ENCODE data around the gene PDGFC.

PDGFC gene

GRCh38 chr4:156816360-156816755 is 155.2 kb downstream of the PDGFC start:
- Histone ChIP-seq H3K27me3 (ENCODE audit: insufficient read depth, low read length) (no peaks in the 10 kb centered on the region), H3K4me3 (ENCODE audit: low read length) (no peak overlapping the region), H3K4me1 (ENCODE audit: insufficient read depth, low read length) (no peaks in the 10 kb centered on the region), H3K9ac (ENCODE audit: low read depth, low read length) (no peak overlapping the region), H3K36me3 (ENCODE audit: insufficient read depth, low read depth, low read length) (no peaks in the 10 kb centered on the region), H3K27ac (ENCODE audit: low read length) (no peak overlapping the region), H3K9me3 (ENCODE audit: insufficient read depth, low read depth, low read length) (no peaks in the 10 kb centered on the region)

DNA sequence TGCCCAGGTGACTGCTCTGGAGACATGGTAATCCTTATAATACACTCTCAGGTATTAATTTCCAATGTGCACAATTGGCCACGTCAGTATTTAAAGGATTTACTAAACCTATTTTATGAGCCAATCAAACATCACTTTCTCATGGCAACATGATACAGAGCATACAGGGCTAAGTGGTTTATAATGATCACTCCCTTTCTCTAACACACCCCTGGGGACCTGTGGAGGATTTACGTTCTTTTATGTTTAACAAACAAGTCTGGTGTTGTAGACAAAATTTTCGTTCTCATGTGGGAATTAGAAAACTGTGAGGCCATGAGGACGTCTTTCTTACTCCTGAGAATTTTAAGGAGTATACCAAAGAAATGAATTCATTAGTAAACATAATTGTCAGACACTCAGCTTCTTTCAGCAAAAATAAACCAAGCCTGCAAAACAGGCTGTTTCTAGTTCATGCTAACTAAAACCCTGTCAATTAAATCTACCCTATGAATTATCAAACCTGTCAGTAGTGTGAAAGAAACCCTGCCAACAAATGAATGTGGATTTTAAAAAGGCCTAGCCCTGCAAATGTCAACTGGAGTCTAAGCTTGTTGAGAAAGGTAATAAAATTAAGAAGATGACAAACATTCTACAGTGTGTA is 155.8 kb downstream of the PDGFC start:
- H3K9me3 ChIP-seq (ENCODE audit: insufficient read depth, low read depth, low read length): no peaks in the 10 kb centered on the region
- no peak overlapping the region for H3K27ac ChIP-seq (ENCODE audit: low read length)
- H3K9ac ChIP-seq (ENCODE audit: low read depth, low read length): no peak overlapping the region
- H3K4me1 ChIP-seq (ENCODE audit: insufficient read depth, low read length): no peaks in the 10 kb centered on the region
- no peaks in the 10 kb centered on the region for H3K36me3 ChIP-seq (ENCODE audit: insufficient read depth, low read depth, low read length)
- H3K27me3 ChIP-seq (ENCODE audit: insufficient read depth, low read length): no peaks in the 10 kb centered on the region
- no peak overlapping the region for H3K4me3 ChIP-seq (ENCODE audit: low read length)

DNA sequence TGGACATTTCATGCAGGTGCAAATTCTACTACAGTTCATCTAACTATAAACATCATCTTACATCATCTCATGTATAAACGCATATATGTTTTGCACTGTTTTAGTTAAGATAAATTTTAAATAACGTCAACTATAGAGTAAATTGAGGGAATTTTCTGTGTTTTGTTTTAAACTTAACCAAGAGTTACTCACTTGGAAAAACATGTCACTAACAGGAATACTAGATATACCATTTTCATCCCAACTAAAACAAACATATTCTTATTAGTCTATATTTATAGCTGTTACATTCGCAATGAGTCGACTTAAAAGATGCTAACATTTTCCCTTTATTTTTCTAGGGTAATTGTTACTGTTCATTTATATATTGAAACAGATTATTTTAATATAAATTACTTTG is 159.6 kb downstream of the PDGFC start:
- H3K9ac ChIP-seq (ENCODE audit: low read depth, low read length): no peak overlapping the region
- no peaks in the 10 kb centered on the region for H3K36me3 ChIP-seq (ENCODE audit: insufficient read depth, low read depth, low read length)
- no peak overlapping the region for H3K27ac ChIP-seq (ENCODE audit: low read length)
- no peaks in the 10 kb centered on the region for H3K27me3 ChIP-seq (ENCODE audit: insufficient read depth, low read length)
- H3K4me3 ChIP-seq (ENCODE audit: low read length): no peak overlapping the region
- no peaks in the 10 kb centered on the region for H3K9me3 ChIP-seq (ENCODE audit: insufficient read depth, low read depth, low read length)
- H3K4me1 ChIP-seq (ENCODE audit: insufficient read depth, low read length): no peaks in the 10 kb centered on the region

DNA sequence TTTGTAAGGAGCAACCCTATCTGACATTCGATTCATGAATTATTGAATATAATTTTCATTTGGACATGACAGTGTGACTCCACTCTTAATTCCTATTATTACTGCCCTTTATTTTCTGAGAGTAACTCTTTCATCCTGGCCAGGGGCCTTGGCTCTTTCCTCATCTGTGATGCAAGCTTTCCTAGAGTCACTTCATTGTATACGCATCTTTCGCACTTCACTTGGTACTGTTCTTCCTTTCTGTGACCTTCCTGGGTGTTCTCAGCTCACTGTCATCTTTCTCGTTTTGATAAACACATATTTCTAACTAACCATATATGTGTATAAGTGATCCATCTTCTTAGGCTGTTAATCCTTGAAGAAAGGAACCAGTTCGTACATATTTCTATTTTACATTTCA is 160.3 kb downstream of the PDGFC start:
- H3K27ac ChIP-seq (ENCODE audit: low read length): no peak overlapping the region
- H3K9me3 ChIP-seq (ENCODE audit: insufficient read depth, low read depth, low read length): no peaks in the 10 kb centered on the region
- H3K36me3 ChIP-seq (ENCODE audit: insufficient read depth, low read depth, low read length): no peaks in the 10 kb centered on the region
- H3K27me3 ChIP-seq (ENCODE audit: insufficient read depth, low read length): no peaks in the 10 kb centered on the region
- no peaks in the 10 kb centered on the region for H3K4me1 ChIP-seq (ENCODE audit: insufficient read depth, low read length)
- no peak overlapping the region for H3K9ac ChIP-seq (ENCODE audit: low read depth, low read length)
- no peak overlapping the region for H3K4me3 ChIP-seq (ENCODE audit: low read length)

DNA sequence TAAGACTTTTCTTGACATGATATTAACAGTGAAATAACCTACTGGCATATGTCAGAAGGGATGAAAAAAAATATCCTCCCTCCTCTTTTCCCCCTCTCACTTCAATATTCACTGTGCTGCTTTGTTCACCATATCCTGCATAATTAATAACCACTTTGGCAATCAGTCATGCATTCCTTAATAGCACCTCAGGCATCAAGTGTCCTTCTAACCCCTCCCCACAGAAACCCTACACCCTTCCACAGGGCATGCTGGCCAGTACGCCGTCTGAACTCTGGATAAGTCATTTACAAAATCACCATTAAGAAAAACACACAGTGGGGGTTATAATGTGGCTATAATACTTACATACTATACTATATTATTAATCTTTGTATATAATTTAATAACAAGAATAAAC is 165.9 kb downstream of the PDGFC start:
- H3K9me3 ChIP-seq (ENCODE audit: insufficient read depth, low read depth, low read length): no peaks in the 10 kb centered on the region
- no peak overlapping the region for H3K27ac ChIP-seq (ENCODE audit: low read length)
- H3K36me3 ChIP-seq (ENCODE audit: insufficient read depth, low read depth, low read length): no peaks in the 10 kb centered on the region
- H3K4me3 ChIP-seq (ENCODE audit: low read length): no peak overlapping the region
- H3K27me3 ChIP-seq (ENCODE audit: insufficient read depth, low read length): no peaks in the 10 kb centered on the region
- no peak overlapping the region for H3K9ac ChIP-seq (ENCODE audit: low read depth, low read length)
- H3K4me1 ChIP-seq (ENCODE audit: insufficient read depth, low read length): no peaks in the 10 kb centered on the region

- Histone ChIP-seq H3K9me3 (ENCODE audit: insufficient read depth, low read depth, low read length) (no peaks in the 10 kb centered on the region), H3K4me3 (ENCODE audit: low read length) (no peak overlapping the region), H3K27ac (ENCODE audit: low read length) (no peak overlapping the region), H3K27me3 (ENCODE audit: insufficient read depth, low read length) (no peaks in the 10 kb centered on the region), H3K9ac (ENCODE audit: low read depth, low read length) (no peak overlapping the region), H3K36me3 (ENCODE audit: insufficient read depth, low read depth, low read length) (no peaks in the 10 kb centered on the region), H3K4me1 (ENCODE audit: insufficient read depth, low read length) (no peaks in the 10 kb centered on the region)
These were observed 168.5 kb downstream of the PDGFC start for GRCh38 chr4:156803056-156803455.

- Histone ChIP-seq H3K9ac (ENCODE audit: low read depth, low read length) (no peak overlapping the region), H3K4me1 (ENCODE audit: insufficient read depth, low read length) (no peaks in the 10 kb centered on the region), H3K9me3 (ENCODE audit: insufficient read depth, low read depth, low read length) (no peaks in the 10 kb centered on the region), H3K36me3 (ENCODE audit: insufficient read depth, low read depth, low read length) (no peaks in the 10 kb centered on the region), H3K27me3 (ENCODE audit: insufficient read depth, low read length) (no peaks in the 10 kb centered on the region), H3K4me3 (ENCODE audit: low read length) (no peak overlapping the region), H3K27ac (ENCODE audit: low read length) (no peak overlapping the region)
These were observed 171.1 kb downstream of the PDGFC start for GRCh38 chr4:156800463-156800862.

GRCh38 chr4:156799121-156799589 is 172.4 kb downstream of the PDGFC start:
- Histone ChIP-seq H3K9me3 (ENCODE audit: insufficient read depth, low read depth, low read length) (no peaks in the 10 kb centered on the region), H3K4me3 (ENCODE audit: low read length) (no peak overlapping the region), H3K4me1 (ENCODE audit: insufficient read depth, low read length) (no peaks in the 10 kb centered on the region), H3K27ac (ENCODE audit: low read length) (no peak overlapping the region), H3K27me3 (ENCODE audit: insufficient read depth, low read length) (no peaks in the 10 kb centered on the region), H3K9ac (ENCODE audit: low read depth, low read length) (no peak overlapping the region), H3K36me3 (ENCODE audit: insufficient read depth, low read depth, low read length) (no peaks in the 10 kb centered on the region)

DNA sequence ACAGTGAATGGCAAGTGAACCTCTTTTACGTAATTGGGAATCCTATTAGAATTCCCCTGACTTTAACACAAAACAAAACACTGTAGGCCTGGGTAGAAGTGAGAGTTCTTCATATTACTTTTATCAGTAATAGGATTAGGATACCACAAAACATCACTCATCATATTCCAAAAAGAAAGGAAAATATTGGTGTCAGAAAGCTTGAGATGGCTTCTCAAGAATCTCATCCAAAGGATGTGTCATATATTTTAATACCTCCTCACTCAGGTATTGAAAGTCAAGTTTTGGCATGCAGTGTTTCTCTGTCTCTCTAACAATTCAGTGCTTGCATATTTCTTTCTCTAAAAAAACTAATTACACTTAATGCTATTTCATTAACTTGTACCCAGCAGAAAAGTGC is 173.2 kb downstream of the PDGFC start:
- H3K4me1 ChIP-seq (ENCODE audit: insufficient read depth, low read length): no peaks in the 10 kb centered on the region
- H3K9me3 ChIP-seq (ENCODE audit: insufficient read depth, low read depth, low read length): no peaks in the 10 kb centered on the region
- no peaks in the 10 kb centered on the region for H3K27me3 ChIP-seq (ENCODE audit: insufficient read depth, low read length)
- no peak overlapping the region for H3K27ac ChIP-seq (ENCODE audit: low read length)
- H3K4me3 ChIP-seq (ENCODE audit: low read length): no peak overlapping the region
- H3K9ac ChIP-seq (ENCODE audit: low read depth, low read length): no peak overlapping the region
- H3K36me3 ChIP-seq (ENCODE audit: insufficient read depth, low read depth, low read length): no peaks in the 10 kb centered on the region

- no peak overlapping the region for H3K9ac ChIP-seq (ENCODE audit: low read depth, low read length)
- no peak overlapping the region for H3K4me3 ChIP-seq (ENCODE audit: low read length)
- H3K9me3 ChIP-seq (ENCODE audit: insufficient read depth, low read depth, low read length): no peaks in the 10 kb centered on the region
- peaks cover 3% of the 10 kb centered on the region; the same call in 1 of the 2 replicates for H3K4me1 ChIP-seq (ENCODE audit: insufficient read depth, low read length)
- H3K36me3 ChIP-seq (ENCODE audit: insufficient read depth, low read depth, low read length): no peaks in the 10 kb centered on the region
- no peaks in the 10 kb centered on the region for H3K27me3 ChIP-seq (ENCODE audit: insufficient read depth, low read length)
- H3K27ac ChIP-seq (ENCODE audit: low read length): no peak overlapping the region
These were observed 174.4 kb downstream of the PDGFC start for GRCh38 chr4:156797206-156797605.

DNA sequence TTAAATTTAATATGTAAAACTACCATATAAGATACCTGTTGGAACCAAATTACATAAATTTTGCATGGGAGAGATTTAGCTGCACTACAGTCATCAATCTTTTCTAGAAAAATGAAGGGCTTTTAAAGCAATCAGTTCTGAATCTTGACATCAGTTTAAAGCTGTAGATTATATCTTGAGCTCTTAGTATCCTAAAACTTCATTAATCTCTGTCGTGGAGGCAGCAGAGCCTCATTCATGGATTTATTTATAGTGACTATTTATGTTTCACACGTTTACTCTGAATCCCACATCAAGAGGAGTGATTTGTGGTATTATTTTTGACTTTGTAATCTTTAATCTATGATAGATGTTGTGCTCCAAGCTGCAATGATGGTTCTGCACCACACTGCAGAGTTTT is 175.9 kb downstream of the PDGFC start:
- H3K27ac ChIP-seq (ENCODE audit: low read length): no peak overlapping the region
- H3K9ac ChIP-seq (ENCODE audit: low read depth, low read length): no peak overlapping the region
- no peak overlapping the region for H3K4me3 ChIP-seq (ENCODE audit: low read length)
- H3K36me3 ChIP-seq (ENCODE audit: insufficient read depth, low read depth, low read length): no peaks in the 10 kb centered on the region
- no peaks in the 10 kb centered on the region for H3K9me3 ChIP-seq (ENCODE audit: insufficient read depth, low read depth, low read length)
- no peaks in the 10 kb centered on the region for H3K27me3 ChIP-seq (ENCODE audit: insufficient read depth, low read length)
- peaks cover 3% of the 10 kb centered on the region; the same call in 1 of the 2 replicates for H3K4me1 ChIP-seq (ENCODE audit: insufficient read depth, low read length)

DNA sequence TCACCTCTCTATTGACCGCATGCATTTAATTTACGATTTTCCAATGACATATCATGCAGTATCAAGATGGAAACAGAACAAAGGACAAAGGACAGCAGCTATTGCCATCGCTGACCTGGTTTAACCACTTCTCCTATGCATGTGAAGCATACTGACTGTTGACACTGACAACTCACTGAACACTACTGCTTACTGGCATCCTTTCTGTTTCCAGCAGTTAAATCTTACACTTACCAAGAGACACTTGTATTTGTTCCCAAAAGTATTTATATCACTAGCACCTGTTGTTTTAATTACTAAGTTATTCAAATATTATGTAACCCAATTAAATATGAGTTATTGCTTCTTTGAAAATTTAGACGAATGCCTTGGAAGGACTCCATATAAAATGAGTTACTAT is 176.7 kb downstream of the PDGFC start:
- no peaks in the 10 kb centered on the region for H3K27me3 ChIP-seq (ENCODE audit: insufficient read depth, low read length)
- H3K4me1 ChIP-seq (ENCODE audit: insufficient read depth, low read length): peaks cover 3% of the 10 kb centered on the region; the same call in 1 of the 2 replicates
- H3K9me3 ChIP-seq (ENCODE audit: insufficient read depth, low read depth, low read length): no peaks in the 10 kb centered on the region
- no peak overlapping the region for H3K9ac ChIP-seq (ENCODE audit: low read depth, low read length)
- H3K36me3 ChIP-seq (ENCODE audit: insufficient read depth, low read depth, low read length): no peaks in the 10 kb centered on the region
- H3K27ac ChIP-seq (ENCODE audit: low read length): no peak overlapping the region
- no peak overlapping the region for H3K4me3 ChIP-seq (ENCODE audit: low read length)

Data from iPS-20b (cell line).